ENCODE data around the gene PRM1. TPM values are rescaled to one million over a fixed set of nuclear protein-coding genes. Genes with fewer than 3 reads are reported as not detected.

Gene PRM1
- total RNA-seq, 2 donors from 2014 or later, result not detected

DNA sequence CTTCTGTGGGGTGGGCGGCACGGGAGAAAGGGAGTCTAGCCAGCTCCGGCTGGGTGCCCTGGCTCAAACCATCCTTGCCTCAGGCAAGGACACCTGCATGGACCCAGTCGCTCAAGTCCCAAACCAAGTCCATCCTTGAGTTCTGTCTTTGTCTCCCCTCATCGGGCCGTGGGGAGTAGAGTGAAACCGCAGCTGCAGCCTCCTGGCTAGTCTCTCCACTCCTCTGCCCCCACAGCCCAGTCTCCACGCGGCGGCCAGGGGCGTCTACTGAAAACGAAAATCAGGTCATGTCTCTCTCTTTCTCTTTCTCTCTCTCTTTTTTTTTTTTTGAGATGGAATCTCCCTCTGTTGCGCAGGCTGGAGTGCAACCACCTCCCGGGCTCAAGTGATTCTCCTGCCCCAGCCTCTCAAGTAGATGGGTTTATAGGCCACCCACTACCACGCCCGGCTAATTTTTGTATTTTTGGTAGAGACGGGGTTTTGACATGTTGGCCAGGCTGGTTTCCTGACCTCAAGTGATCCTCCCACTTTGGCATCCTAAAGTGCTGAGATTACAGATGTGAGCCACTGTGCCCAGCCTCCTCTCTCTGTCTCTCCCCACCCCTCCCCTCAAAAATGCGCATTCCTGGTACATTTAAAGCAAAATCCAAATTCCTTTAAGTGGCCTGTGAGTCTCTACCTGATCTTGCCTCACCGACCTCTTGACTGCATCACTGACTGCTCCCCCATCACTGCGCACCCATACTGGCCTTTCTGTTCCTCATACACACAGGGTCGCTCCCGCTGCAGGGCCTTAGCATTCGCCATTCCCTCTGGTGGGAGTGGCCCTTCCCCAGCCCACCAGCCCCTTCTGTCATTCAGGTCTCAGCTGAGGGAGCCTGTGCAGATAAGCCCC is 46.4 kb upstream of the PRM1 start:
- H3K4me1 ChIP-seq, result peaks cover 0 to 18% of the 10 kb centered on the region in 2 donors
- no peak for DNase-seq (ENCODE audit: low spot score)
- no peaks in the 10 kb centered on the region for H3K27me3 ChIP-seq
- no peak overlapping the region for H3K4me3 ChIP-seq
- no peaks in the 10 kb centered on the region for H3K36me3 ChIP-seq
- H3K9me3 ChIP-seq, result no peaks in the 10 kb centered on the region
- no peak overlapping the region for H3K27ac ChIP-seq
- TF ChIP-seq, protein P1, sequence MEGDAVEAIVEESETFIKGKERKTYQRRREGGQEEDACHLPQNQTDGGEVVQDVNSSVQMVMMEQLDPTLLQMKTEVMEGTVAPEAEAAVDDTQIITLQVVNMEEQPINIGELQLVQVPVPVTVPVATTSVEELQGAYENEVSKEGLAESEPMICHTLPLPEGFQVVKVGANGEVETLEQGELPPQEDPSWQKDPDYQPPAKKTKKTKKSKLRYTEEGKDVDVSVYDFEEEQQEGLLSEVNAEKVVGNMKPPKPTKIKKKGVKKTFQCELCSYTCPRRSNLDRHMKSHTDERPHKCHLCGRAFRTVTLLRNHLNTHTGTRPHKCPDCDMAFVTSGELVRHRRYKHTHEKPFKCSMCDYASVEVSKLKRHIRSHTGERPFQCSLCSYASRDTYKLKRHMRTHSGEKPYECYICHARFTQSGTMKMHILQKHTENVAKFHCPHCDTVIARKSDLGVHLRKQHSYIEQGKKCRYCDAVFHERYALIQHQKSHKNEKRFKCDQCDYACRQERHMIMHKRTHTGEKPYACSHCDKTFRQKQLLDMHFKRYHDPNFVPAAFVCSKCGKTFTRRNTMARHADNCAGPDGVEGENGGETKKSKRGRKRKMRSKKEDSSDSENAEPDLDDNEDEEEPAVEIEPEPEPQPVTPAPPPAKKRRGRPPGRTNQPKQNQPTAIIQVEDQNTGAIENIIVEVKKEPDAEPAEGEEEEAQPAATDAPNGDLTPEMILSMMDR (IDR thresholded peaks at IDR 0.05), result no peak

DNA sequence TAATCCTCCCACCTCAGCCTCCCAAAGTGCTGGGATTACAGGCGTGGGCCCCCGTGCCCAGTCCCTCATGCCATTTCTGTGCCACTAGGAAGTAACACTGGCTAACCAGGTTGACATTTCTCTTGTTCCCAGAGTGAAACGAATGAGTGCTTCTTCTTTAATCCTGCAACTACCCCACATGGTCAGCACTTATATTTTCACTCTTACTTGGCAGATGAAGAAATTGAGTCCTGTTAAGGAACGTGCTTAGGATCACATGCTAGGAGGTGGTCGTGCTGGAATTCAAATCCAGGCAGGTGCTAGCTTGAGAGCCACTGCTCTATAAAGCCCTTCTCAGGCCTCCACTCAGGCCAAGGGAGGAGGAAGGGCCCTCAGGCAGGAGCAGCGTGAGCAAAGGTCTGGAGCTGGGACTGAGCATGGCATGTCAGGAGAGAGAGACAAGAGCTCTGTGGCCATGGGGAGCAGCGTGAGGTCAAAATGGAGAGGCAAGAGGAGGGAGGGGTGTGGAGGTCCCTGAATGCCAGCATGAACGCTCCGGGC is 45.7 kb upstream of the PRM1 start:
- DNase-seq (ENCODE audit: low spot score), result no peak
- Histone ChIP-seq H3K4me1 (peaks cover 0 to 18% of the 10 kb centered on the region in 2 donors), H3K36me3 (no peaks in the 10 kb centered on the region), H3K4me3 (no peak overlapping the region), H3K9me3 (no peaks in the 10 kb centered on the region), H3K27ac (no peak overlapping the region), H3K27me3 (no peaks in the 10 kb centered on the region)
- TF ChIP-seq, protein P1 (IDR thresholded peaks at IDR 0.05), result no peak

DNA sequence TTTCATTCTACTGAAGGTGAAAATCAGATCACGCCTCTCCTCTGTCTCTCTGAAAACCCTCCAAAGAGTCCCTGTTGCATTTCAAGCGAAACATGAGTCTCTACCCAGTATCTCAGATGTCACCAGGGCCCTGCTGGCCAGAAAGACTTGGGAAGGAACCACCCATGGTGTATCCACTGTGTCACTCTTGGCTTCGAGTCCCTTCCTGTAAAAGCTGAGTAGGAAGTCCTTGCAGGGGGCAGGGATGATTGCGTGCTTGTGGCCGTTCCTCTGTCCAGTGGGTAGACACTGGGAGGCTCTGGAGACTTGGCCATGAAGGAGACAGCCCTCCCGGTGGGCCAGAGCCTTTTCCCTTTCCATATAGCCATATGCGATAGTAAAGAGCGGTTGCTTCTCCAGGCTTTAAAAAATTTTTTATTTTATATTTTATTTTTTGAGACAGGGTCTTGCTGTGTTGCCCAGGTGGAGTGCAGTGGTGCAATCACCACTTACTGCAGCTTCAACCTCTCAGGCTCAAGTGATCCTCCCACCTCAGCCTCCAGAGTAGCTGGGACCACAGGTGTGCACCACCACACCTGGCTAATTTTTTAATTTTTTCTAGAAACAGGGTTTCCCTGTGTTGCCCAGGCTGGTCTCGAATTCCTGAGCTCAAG is 45.1 kb upstream of the PRM1 start:
- Histone ChIP-seq H3K4me1 (peaks cover 0 to 18% of the 10 kb centered on the region in 2 donors), H3K9me3 (no peaks in the 10 kb centered on the region), H3K36me3 (no peaks in the 10 kb centered on the region), H3K27me3 (no peaks in the 10 kb centered on the region), H3K27ac (no peak overlapping the region), H3K4me3 (no peak overlapping the region)
- DNase-seq (ENCODE audit: low spot score), result no peak
- TF ChIP-seq, protein P1 (IDR thresholded peaks at IDR 0.05), result no peak

DNA sequence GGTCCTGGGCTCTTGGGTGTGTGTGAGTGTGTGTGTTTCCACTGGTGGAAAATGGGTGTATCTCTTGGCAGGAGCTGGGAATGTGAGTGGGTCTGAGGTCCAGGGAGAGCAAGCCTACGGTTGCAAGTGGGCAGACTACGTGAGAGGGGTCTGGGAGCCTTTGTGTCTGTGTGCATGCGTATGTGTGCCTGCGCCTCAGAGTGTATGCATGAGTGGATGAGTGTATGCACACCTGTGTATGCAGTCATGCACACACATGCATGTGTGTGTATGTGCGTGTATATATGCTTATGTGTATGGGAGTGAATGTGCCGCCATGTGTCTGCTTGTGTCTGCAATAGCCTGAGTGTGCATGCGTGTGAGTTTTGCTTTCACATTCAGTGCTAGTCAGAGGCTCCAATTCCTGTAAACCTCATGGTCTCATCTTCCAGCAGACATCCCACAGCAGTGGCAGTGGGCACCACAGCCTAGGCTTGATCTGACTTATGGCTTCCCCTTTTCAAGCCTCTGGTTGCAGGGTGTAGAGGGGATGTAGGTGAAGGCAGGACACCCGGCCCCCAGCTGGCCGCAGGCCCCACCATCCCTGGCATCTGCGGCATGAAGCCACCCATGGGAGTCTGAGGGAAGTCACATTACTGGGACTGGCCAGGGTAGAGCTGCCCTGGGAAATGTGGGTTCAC is 44.4 kb upstream of the PRM1 start:
- DNase-seq (ENCODE audit: low spot score), result no peak
- no peak overlapping the region for H3K27ac ChIP-seq
- no peaks in the 10 kb centered on the region for H3K36me3 ChIP-seq
- peaks cover 0 to 18% of the 10 kb centered on the region in 2 donors for H3K4me1 ChIP-seq
- no peaks in the 10 kb centered on the region for H3K27me3 ChIP-seq
- no peak overlapping the region for H3K4me3 ChIP-seq
- no peaks in the 10 kb centered on the region for H3K9me3 ChIP-seq
- TF ChIP-seq, protein P1 (IDR thresholded peaks at IDR 0.05), result no peak

DNA sequence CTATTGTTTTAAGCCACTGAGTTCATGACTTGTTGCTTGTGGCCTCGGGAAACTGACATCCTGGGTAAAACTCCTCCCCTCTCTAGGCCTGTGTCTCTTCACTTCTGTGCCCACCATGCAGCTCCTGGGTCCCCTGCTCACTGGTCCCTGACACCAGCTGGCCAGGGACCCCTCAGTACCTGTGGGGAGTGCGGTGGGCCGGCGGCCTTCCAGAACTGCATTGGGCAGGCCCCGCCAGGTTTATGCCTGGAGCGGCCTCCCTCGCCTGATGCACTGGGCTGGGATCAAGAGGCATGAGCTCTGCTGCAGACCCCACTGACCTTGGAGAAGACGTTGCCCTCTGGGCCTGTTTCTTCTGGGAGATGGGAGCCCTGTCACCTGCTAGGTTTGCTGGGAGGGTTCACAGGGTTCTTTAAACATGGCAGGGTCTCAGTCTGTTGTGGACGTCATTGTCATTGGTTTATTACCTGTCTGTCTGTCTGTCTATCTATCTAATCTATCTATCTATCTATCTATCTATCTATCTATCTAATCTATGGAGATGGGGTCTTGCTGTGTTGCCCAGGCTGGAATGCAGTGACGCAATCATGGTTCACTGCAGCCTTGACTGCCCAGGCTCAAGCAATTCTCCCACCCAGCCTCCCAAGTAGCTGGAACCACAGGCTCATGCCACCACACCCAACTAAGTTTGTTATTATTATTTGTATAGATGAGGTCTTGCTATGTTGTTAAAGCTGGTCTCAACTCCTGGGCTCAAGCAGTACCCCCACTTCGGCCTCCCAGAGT is 42.6 kb upstream of the PRM1 start:
- H3K4me3 ChIP-seq, result no peak overlapping the region
- H3K27me3 ChIP-seq, result no peaks in the 10 kb centered on the region
- no peak overlapping the region for H3K27ac ChIP-seq
- no peak for DNase-seq (ENCODE audit: low spot score)
- TF ChIP-seq, protein P1 (IDR thresholded peaks at IDR 0.05), result no peak
- no peaks in the 10 kb centered on the region for H3K36me3 ChIP-seq
- no peaks in the 10 kb centered on the region for H3K9me3 ChIP-seq
- peaks cover 0 to 11% of the 10 kb centered on the region in 2 donors for H3K4me1 ChIP-seq

Data from right atrium auricular region (tissue), 2 donors.